Fibroblast of lung (primary cell): ENCODE results near the gene THEM5. TPM values are rescaled to one million over a fixed set of nuclear protein-coding genes. Genes with fewer than 3 reads are reported as not detected.

ENCODE experiments used
- DNase-seq, 2 donors: peaks; one replicate each; pipeline versions ENCODE4 v3.0.0 to v3.0.0-alpha.2; 2010; ENCODE audit warnings: low read depth in 2 of 2
- H2AFZ ChIP-seq: 2 replicates; pipeline ENCODE4 v1.5.1; 2012; ENCODE audit warnings: low read length, control low read depth, inconsistent platforms
- H3K27ac ChIP-seq: 2 replicates; pipeline ENCODE4 v1.5.1; 2011; ENCODE audit warnings: low read length, control low read depth; ENCODE audit not compliant: insufficient read depth
- H3K27me3 ChIP-seq: 2 replicates; pipeline ENCODE4 v1.5.1; 2011; ENCODE audit warnings: mild to moderate bottlenecking, low read length; ENCODE audit not compliant: control insufficient read depth, insufficient read depth
- H3K36me3 ChIP-seq: 2 replicates; pipeline ENCODE4 v1.5.1; 2011; ENCODE audit warnings: low read length; ENCODE audit not compliant: control insufficient read depth, insufficient read depth
- H3K4me1 ChIP-seq: 2 replicates; pipeline ENCODE4 v1.5.1; 2011; ENCODE audit warnings: low read length; ENCODE audit not compliant: control insufficient read depth, insufficient read depth; ENCODE audit errors: extremely low read depth
- H3K4me2 ChIP-seq: 2 replicates; pipeline ENCODE4 v1.5.1; 2011; ENCODE audit warnings: low read length, control low read depth; ENCODE audit not compliant: insufficient read depth; ENCODE audit errors: extremely low read depth
- H3K4me3 ChIP-seq, 4 experiments: fragments of 200-600 bp in 1 of 4; sonication (generic) in 1 of 4; replicated peaks in 1 of 4; 2 replicates each; pipeline ENCODE4 v1.5.1; 2011 to 2016; ENCODE audit warnings: low read length in 4 of 4, low read depth in 3 of 4, mild to moderate bottlenecking in 3 of 4, control low read depth in 2 of 4, inconsistent platforms in 1 of 4, mixed read lengths in 1 of 4; ENCODE audit not compliant: insufficient read depth in 1 of 4; ENCODE audit errors: control extremely low read depth in 1 of 4
- H3K79me2 ChIP-seq: 2 replicates; pipeline ENCODE4 v1.5.1; 2012; ENCODE audit warnings: mild to moderate bottlenecking, low read length, inconsistent platforms; ENCODE audit not compliant: control insufficient read depth, insufficient read depth
- H3K9ac ChIP-seq: 2 replicates; pipeline ENCODE4 v1.5.1; 2011; ENCODE audit warnings: mild to moderate bottlenecking, low read length, control low read depth; ENCODE audit not compliant: insufficient read depth
- H3K9me3 ChIP-seq: 2 replicates; pipeline ENCODE4 v1.5.1; 2012; ENCODE audit warnings: low read depth, low read length; ENCODE audit not compliant: control insufficient read depth, insufficient read depth
- H4K20me1 ChIP-seq: 2 replicates; pipeline ENCODE4 v1.5.1; 2011; ENCODE audit warnings: low read length; ENCODE audit not compliant: control insufficient read depth, insufficient read depth; ENCODE audit errors: extremely low read depth
- EZH2 ChIP-seq: IDR thresholded peaks from 2 replicates; pipeline ENCODE4 v1.5.1; 2012; ENCODE audit warnings: low read length, control low read depth, mild to moderate bottlenecking; ENCODE audit errors: missing control alignments
- polyA plus RNA-seq, 2 donors: library from polyadenylated mRNA; depleted of rRNA in 1 of 2; stranded (reverse) in 1 of 2; unstranded in 1 of 2; fragments of >200 nt; gene quantifications; 2 replicates each; pipeline ENCODE4 v1.2.1, GENCODE V29; 2011 to 2012; ENCODE audit warnings: missing spikeins in 1 of 2
- total RNA-seq: library from RNA; depleted of rRNA; stranded (reverse); fragments of >200 nt; gene quantifications from 2 replicates; pipeline ENCODE4 v1.2.1, GENCODE V29; 2014
- TF ChIP-seq, protein P1 (sequence below), 2 donors: IDR thresholded peaks in 1 of 2; conservative IDR thresholded peaks in 1 of 2; 1 replicate in 1 of 2; 2 replicates in 1 of 2; pipeline ENCODE4 v1.5.1; 2011 to 2012; ENCODE audit warnings: low read length in 2 of 2, control low read depth in 1 of 2, inconsistent platforms in 1 of 2, low read depth in 1 of 2, mild to moderate bottlenecking in 1 of 2

THEM5 gene
- total and polyA plus RNA-seq, 2 donors (not counting 1 experiment from before 2014, with no cell fraction given) = not detected

DNA sequence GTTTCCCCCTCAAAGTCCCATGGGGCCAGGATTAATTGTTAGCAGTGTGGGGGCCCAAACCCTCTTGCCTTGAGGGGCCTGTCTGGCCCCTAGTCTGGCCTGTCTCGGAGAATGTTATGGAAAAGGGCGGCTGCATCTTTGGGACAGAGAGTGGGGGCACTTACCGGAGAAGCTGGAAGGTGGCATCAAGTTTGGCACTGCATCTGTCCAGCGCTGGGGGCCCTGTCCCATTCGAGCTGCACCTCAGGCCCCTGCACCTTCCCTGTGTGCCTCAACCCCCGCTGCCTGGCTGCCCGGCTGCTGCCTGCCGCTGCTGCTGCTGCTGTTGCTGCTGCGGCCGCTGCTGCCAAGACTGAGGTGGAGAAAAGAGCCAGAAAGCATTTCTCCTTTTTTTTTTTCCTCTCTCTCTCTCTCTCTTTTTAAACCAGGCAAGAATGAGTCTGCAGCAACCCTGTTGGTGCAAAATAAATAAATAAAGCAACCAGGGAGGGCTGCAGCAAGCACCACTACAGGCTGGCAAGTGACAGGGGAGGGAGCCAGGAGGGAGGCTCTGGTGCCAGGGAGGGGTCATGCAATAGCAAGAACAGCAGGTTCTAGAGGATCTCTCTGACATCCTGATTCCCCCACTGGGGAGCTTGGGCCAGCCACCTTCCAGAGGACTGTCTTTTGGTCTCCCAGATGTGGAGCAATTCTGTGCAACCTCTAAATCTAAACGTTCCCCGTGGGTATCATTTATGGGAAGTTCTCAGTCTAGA, 48.3 kb downstream of the THEM5 start, which contains the start of gene LINGO4:
Gene LINGO4, minus strand, starts transcription at position 354 of the 755 bp plus-strand sequence. CDS start 2,715 bp downstream, outside the sequence.
- H3K4me1 ChIP-seq = no peaks in the 10 kb centered on the region
- no peak within 1 kb of the TSS for H3K4me2 ChIP-seq
- H4K20me1 ChIP-seq = no peaks in the 10 kb centered on the region
- H3K79me2 ChIP-seq = no peaks in the 10 kb centered on the region
- no peak for DNase-seq
- H3K27ac ChIP-seq = no peak within 1 kb of the TSS
- H3K9ac ChIP-seq = no peak within 1 kb of the TSS
- H3K9me3 ChIP-seq = no peaks in the 10 kb centered on the region
- TF ChIP-seq EZH2 = no peak
- TF ChIP-seq, protein P1, sequence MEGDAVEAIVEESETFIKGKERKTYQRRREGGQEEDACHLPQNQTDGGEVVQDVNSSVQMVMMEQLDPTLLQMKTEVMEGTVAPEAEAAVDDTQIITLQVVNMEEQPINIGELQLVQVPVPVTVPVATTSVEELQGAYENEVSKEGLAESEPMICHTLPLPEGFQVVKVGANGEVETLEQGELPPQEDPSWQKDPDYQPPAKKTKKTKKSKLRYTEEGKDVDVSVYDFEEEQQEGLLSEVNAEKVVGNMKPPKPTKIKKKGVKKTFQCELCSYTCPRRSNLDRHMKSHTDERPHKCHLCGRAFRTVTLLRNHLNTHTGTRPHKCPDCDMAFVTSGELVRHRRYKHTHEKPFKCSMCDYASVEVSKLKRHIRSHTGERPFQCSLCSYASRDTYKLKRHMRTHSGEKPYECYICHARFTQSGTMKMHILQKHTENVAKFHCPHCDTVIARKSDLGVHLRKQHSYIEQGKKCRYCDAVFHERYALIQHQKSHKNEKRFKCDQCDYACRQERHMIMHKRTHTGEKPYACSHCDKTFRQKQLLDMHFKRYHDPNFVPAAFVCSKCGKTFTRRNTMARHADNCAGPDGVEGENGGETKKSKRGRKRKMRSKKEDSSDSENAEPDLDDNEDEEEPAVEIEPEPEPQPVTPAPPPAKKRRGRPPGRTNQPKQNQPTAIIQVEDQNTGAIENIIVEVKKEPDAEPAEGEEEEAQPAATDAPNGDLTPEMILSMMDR (conservative IDR thresholded peaks at IDR 0.05 in 1 of 2, IDR thresholded peaks at IDR 0.05 in 1 of 2; ENCODE audit: low read depth in 1 of 2, low read length in 2 of 2) = no peak
- H3K36me3 ChIP-seq = no peaks in the 10 kb centered on the region
- H3K4me3 ChIP-seq = no peak within 1 kb of the TSS
- peaks cover 56% of the 10 kb centered on the region for H3K27me3 ChIP-seq
- no peak within 1 kb of the TSS for H2AFZ ChIP-seq

DNA sequence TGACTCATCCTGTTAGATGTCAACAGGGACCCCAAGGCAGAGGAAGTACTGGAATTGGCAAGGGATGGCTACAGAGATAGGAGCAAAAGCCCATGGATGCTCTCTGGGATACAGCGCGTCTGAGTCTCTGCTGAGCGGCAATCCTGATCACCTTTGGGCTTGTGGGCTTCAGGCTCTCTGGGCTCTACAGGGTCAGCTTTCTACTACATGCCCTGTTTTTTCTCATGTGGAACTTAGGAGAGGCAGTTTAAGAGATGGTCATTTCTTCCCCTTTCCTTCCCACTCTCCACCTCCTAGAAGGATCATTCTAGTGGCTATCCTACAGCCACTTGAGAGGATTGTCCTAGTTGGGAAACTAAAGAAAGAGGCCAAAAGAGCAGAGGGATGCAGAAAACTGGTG, 49.6 kb downstream of the THEM5 start:
- Histone ChIP-seq H3K4me1 (no peaks in the 10 kb centered on the region), H3K79me2 (no peaks in the 10 kb centered on the region), H2AFZ (no peak overlapping the region), H3K27me3 (peaks cover 69% of the 10 kb centered on the region), H3K9ac (no peak overlapping the region), H4K20me1 (no peaks in the 10 kb centered on the region), H3K4me3 (no peak overlapping the region), H3K9me3 (no peaks in the 10 kb centered on the region), H3K36me3 (no peaks in the 10 kb centered on the region), H3K4me2 (no peak overlapping the region), H3K27ac (no peak overlapping the region)
- no peak for DNase-seq
- TF ChIP-seq, protein P1 (conservative IDR thresholded peaks at IDR 0.05 in 1 of 2, IDR thresholded peaks at IDR 0.05 in 1 of 2; ENCODE audit: low read depth in 1 of 2, low read length in 2 of 2) = no peak
- TF ChIP-seq EZH2 = no peak

DNA sequence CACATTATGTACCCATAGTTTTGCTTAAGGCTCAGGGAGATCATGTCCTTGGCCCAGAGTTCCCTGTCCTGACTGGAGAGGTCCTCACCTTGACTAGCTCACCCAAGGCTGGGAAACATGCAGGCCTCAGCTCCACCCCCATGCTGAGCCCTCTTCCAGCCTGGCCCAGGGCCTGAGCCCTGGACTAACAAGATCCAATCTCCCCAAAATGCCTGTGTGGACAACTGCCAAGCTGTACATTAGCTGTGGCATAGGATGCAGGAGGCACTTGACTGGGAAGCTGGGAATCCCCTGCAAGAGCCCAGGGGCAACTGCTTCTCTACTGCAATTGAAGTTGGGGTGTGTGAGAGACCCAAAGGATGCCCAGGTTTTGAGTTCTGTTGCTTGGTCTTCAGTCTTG, 50.3 kb downstream of the THEM5 start:
- Histone ChIP-seq H4K20me1 (no peaks in the 10 kb centered on the region), H3K4me1 (no peaks in the 10 kb centered on the region), H3K36me3 (no peaks in the 10 kb centered on the region), H3K9ac (no peak overlapping the region), H3K4me3 (no peak overlapping the region), H3K27ac (no peak overlapping the region), H3K79me2 (no peaks in the 10 kb centered on the region), H3K27me3 (peaks cover 71% of the 10 kb centered on the region), H3K4me2 (no peak overlapping the region), H3K9me3 (no peaks in the 10 kb centered on the region), H2AFZ (no peak overlapping the region)
- no peak for DNase-seq
- TF ChIP-seq, protein P1 (conservative IDR thresholded peaks at IDR 0.05 in 1 of 2, IDR thresholded peaks at IDR 0.05 in 1 of 2; ENCODE audit: low read depth in 1 of 2, low read length in 2 of 2) = no peak
- TF ChIP-seq EZH2 = no peak
